ENCODE measurements around the gene ARSA. TPM values are rescaled to one million over a fixed set of nuclear protein-coding genes. Genes with fewer than 3 reads are reported as not detected.

ARSA gene
- total RNA-seq, 1 experiment from 2014 or later = 10.3 TPM

DNA sequence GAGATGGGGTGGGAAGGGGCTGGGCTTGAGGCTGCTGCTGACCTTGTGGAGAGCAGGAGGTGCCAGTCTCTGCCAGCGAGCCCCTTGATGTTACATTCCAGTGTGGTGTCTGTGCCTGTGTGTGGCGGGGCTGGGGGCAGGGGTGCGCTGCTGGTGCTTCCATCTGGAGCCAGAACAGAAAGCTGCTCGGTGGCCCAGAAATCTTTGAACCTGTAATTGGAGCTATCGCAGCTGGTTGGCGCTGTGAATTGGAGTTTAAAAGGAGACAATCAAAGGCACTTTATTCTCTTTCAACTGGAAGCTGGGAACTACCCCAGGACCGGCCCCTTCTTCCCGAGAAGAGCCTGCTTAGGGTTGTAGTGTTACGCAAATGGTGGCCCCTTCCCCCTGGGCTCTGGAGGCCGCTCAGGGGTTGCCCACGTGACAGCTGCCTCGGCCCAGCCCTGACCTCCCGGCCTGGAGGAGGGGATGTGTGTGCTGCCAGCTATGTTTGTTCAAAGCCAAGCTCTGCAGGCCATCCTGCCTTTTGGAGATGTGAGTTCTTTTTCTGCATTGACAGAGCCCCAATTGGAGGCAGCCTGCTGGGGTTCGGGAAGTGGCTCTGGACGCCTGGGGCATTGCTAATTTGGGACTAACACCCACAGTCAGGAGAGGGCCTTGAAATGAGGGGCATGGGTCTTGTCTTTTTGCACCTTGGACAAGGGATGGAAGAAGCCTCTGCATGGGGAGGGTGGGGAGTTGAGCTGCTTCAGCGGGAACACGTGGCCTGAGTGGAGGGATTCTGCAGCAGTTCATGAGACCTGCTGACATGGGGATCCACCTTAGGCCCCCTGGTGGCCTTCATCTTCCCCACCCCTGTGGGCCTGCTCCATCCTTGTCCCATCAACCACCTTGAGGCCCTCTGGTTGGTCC, 14.0 kb upstream of the ARSA start:
- H3K9me3 Mint-ChIP-seq = peaks cover 6 to 8% of the 10 kb centered on the region in 2 experiments
- peak overlapping the region; percentile 81 for H3K18ac ChIP-seq (ENCODE audit: insufficient read length, low read depth, low read length)
- no peak overlapping the region for H2AFZ ChIP-seq (ENCODE audit: low read length)
- H3K9me3 ChIP-seq (ENCODE audit: control insufficient read depth, low read depth, low read length) = no peaks in the 10 kb centered on the region
- peaks cover 5% of the 10 kb centered on the region; the same call in 1 of the 2 replicates for H3K4me1 ChIP-seq (ENCODE audit: insufficient read depth, low read length)
- no peaks in the 10 kb centered on the region for H4K20me1 ChIP-seq (ENCODE audit: control insufficient read depth, insufficient read depth, insufficient read length)
- H3K27me3 ChIP-seq (ENCODE audit: insufficient read depth, low read length) = peaks cover 13% of the 10 kb centered on the region; the same call in 1 of the 2 replicates
- no peak overlapping the region for H2BK12ac ChIP-seq (ENCODE audit: insufficient read length, low read depth, low read length)
- H3K27me3 Mint-ChIP-seq (ENCODE audit: low read depth) = peaks cover 11% of the 10 kb centered on the region
- H2BK20ac ChIP-seq (ENCODE audit: low read depth, low read length, poor library complexity, severe bottlenecking) = no peak overlapping the region
- WGBS (ENCODE audit: extremely low coverage, insufficient read length, low lambda C conversion rate) = no CpG with 5 or more reads among the region's 17 CpGs
- peak overlapping the region; percentile 33 to 71 for H3K4me3 Mint-ChIP-seq
- no peak overlapping the region for H2AK5ac ChIP-seq (ENCODE audit: insufficient read length, low read length)
- no peak overlapping the region for H3K27ac ChIP-seq (ENCODE audit: insufficient read length, low read depth, low read length)
- no peak overlapping the region for H2BK120ac ChIP-seq (ENCODE audit: low read depth, low read length, poor library complexity, severe bottlenecking)
- TF ChIP-seq, protein P1, sequence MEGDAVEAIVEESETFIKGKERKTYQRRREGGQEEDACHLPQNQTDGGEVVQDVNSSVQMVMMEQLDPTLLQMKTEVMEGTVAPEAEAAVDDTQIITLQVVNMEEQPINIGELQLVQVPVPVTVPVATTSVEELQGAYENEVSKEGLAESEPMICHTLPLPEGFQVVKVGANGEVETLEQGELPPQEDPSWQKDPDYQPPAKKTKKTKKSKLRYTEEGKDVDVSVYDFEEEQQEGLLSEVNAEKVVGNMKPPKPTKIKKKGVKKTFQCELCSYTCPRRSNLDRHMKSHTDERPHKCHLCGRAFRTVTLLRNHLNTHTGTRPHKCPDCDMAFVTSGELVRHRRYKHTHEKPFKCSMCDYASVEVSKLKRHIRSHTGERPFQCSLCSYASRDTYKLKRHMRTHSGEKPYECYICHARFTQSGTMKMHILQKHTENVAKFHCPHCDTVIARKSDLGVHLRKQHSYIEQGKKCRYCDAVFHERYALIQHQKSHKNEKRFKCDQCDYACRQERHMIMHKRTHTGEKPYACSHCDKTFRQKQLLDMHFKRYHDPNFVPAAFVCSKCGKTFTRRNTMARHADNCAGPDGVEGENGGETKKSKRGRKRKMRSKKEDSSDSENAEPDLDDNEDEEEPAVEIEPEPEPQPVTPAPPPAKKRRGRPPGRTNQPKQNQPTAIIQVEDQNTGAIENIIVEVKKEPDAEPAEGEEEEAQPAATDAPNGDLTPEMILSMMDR (conservative IDR thresholded peaks at IDR 0.05) = peak; percentile 29; the same call in 2 of the 3 replicates
- H3K4ac ChIP-seq (ENCODE audit: low read depth, low read length) = no peak overlapping the region
- H3K36me3 Mint-ChIP-seq (ENCODE audit: insufficient read depth in 1 of 3, low read depth in 3 of 3) = peaks cover 0 to 3% (median 3%) of the 10 kb centered on the region in 3 experiments; a peak in 2 of 7 replicates
- no peaks in the 10 kb centered on the region for H3K79me2 ChIP-seq (ENCODE audit: insufficient read depth, low read length)
- H3K4me1 Mint-ChIP-seq = peaks cover 27 to 29% of the 10 kb centered on the region in 2 experiments
- H2BK5ac ChIP-seq (ENCODE audit: insufficient read length, low read length) = no peak overlapping the region
- H3K4me2 ChIP-seq (ENCODE audit: insufficient read depth, insufficient read length, low read length) = peak overlapping the region; percentile 18
- no peak overlapping the region for H3K14ac ChIP-seq (ENCODE audit: insufficient read depth, low read length)
- DNase-seq = peak; percentile 91
- H2BK15ac ChIP-seq (ENCODE audit: low read depth, low read length) = no peak overlapping the region
- H3K56ac ChIP-seq (ENCODE audit: insufficient read length, low read depth, low read length) = no peak overlapping the region
- H4K8ac ChIP-seq (replicated peaks; ENCODE audit: insufficient read length, low read depth, low read length) = no peak overlapping the region
- H4K5ac ChIP-seq (ENCODE audit: insufficient read length, low read depth, low read length) = no peak overlapping the region
- H3K23me2 ChIP-seq (ENCODE audit: insufficient read length, low read depth, low read length, poor library complexity, severe bottlenecking) = no peaks in the 10 kb centered on the region
- no peak overlapping the region for H3T11ph ChIP-seq (ENCODE audit: low read length)
- H4K91ac ChIP-seq (ENCODE audit: insufficient read length, low read depth, low read length) = no peak overlapping the region
- no peak overlapping the region for H3K23ac ChIP-seq (ENCODE audit: insufficient read length, low read depth, low read length)
- H3K79me1 ChIP-seq (ENCODE audit: insufficient read depth, low read depth, low read length, poor library complexity, severe bottlenecking) = no peaks in the 10 kb centered on the region
- no peak overlapping the region for H3K9ac ChIP-seq (ENCODE audit: extremely low read depth, insufficient read length, low read length)
- peak overlapping the region; percentile 67 to 93 (median 85); a peak in 5 of 7 replicates for H3K27ac Mint-ChIP-seq

All from H9 (cell line).